HG02884 (cell line): Measurements from ENCODE around the gene GAS6.

Experiments used
- ATAC-seq: cut with Tn5 transposase; IDR thresholded peaks from one replicate; pipeline ENCODE4 v1.9.1; 2021; ENCODE audit warnings: mild to moderate bottlenecking, moderate library complexity; ENCODE audit not compliant: unreplicated experiment

Gene GAS6

DNA sequence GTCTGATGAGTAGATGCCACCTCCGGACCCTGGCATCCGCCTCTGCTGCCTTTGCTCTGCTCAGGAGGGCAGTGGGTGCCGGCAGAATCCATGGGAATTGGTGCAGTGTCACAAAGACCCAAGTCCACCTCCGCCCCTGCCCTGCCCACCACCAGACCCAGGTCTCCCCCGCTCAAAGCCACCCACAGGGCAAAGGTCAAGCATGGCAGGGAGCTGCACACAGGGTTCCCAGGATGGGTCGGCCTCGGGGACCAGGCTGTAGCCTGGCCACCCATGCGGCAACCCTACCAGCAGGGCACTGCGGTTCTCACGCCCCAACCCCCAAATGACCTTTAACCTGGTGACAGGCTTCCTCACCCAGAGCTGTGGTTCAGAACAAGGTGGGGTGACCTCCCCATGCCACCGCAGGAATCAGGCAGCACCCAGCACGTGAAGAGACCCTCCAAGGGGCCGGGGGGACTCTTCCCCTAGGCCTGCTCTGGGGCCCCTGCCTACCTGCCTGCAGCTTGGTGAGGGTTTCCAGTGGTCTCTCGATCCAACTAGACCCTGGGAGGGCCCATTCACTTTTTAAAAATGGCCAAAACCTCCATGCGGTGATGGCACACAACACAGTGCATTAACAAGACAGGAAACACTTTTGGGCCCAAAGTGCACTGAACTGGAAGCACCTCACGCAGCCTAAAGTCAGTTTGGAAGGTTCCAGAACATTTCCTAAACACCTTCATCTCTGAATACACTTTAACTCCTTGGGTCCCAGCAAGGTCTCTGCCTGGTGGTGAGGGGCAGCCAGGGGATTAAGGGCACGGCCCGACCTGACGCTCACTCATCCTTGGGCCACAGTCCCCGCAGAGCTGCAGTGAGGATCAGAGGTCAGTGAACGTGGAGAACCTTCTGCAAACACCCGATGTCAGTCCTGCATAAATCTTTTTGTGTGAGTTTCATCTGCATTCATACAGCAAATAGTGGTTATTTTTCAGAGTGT, 11.0 kb downstream of the GAS6 start:
- ATAC-seq = no peak

DNA sequence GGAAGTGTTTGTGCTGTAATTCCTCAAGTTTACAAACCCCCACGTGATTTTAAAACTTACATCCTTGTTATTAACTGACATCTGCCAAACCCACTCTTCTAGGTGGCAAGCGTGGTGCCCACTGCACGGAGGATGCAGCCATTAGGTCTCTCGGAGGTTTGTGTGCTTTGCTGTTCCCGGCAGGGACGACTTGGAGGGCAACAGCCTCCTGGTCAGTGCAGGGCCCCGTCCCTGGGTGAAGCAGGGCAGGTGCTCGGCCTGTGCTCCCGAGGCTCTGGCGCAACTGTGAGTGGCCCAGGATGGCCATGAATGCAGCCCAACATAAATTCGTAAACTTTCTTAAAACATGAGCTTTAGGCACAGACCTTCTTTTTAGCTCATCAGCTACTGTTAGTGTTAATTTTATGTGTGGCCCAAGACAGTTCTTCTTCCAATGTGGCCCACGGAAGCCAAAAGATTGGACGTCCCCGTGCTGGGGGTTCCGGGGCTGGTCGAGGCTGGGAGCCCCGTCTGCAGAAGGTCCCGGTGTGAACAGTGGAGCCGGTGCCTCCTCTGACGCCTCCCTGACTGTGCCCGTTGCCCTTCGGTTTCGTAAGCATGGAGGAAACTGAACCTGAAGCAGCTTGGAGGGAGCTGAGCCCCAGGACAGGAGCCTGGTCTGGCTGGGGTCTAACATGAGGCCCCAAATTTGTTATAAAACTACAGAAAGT, 11.9 kb downstream of the GAS6 start:
- ATAC-seq = no peak

DNA sequence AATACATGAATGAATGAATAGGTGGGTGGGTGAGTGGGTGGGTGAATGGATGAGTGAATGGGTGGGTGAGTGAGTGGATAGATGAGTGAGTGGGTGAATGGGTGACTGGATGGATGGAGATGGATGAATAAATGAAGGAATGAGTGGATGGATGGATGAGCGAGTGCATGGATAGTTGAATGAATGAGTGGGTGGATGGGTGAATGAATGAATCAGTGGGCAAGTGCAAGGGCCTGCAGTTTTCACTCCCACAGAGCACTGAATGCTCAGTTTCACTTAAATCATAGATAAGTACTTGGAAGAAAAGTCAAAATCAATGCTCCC, 12.4 kb downstream of the GAS6 start:
- no peak for ATAC-seq

DNA sequence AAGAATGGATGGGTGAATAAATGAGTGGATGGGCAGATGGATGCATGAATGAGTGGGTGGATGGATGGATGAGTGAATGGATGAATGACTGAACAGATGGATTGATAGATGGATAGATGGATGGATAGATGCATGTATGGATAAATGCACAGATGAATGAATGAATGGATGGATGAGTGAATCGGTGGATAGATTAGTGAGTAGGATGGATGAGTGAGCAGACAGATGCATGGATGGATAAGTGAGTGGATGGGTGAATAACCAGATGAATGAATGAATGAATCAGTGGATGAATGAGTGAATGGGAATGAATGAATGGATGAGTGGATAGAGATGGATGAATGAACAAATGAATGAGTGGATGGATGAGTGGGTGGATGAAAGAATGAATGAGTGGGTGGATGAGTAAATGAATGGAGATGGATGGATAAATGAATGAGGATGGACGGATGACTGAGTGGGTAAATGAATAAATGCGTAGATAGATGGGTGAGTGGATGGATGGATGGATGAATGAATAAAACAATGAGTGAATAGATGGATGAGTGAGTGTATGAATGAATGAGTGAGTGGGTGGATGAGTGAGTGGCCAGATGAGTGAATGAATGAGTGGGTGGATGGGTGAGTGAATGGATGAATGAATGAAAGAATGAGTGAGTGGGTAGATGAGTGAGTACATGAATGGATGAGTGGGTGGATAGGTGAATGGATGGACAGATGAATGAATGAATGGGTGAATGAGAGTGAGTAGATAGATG, 13.0 kb downstream of the GAS6 start:
- ATAC-seq = no peak

DNA sequence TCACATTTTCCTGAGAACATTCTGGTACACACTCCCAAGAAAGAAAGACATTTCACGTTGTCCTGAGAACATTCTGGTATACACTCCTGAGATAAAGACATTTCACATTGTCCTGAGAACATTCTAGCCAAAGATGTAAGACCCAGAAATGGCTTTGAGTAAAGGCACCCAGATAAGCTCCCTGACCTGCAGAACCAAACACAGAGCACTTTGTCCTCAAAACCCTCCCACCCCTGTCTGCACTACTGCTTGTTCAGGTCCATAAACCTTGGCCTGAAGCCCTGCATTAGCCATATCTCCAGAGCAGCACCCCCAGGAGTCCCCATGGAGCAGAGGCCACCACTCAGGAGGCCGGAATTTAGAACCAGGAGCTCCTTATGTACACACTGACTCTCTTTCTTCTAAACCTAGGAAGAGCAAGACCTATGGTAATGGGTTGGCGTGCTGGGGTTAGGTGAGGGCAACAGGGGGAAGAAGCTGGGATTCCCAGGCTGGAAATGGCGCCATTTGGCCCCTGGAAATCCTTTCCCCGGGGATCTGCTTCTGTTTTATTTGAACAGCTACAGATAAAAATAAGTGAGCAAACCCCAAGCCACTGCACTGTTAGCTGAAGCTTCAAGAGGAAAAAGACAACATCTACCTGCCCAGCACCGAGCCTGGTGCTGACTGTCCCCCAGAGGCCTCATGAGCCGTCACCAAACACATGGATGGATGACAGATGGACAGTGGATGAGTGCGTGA, 13.7 kb downstream of the GAS6 start:
- ATAC-seq = no peak

DNA sequence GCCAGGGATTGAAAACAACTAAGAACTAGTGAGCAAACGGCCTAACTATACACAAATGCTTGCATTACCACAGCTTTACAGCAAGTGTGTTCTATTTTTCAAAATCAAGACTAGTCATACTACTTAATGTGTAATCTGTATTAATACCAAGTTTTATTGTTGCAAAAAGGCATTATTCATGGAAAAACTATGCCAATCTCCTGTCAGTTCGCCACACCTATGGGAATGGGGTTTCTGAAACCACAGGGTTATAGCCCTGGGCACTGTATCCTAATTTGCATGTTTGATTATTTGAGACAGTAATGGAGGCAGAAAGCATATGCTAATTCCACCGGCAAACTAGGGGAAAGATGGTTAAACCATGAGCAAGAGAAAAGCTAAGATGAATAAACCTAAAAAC, 14.3 kb downstream of the GAS6 start:
- no peak for ATAC-seq

DNA sequence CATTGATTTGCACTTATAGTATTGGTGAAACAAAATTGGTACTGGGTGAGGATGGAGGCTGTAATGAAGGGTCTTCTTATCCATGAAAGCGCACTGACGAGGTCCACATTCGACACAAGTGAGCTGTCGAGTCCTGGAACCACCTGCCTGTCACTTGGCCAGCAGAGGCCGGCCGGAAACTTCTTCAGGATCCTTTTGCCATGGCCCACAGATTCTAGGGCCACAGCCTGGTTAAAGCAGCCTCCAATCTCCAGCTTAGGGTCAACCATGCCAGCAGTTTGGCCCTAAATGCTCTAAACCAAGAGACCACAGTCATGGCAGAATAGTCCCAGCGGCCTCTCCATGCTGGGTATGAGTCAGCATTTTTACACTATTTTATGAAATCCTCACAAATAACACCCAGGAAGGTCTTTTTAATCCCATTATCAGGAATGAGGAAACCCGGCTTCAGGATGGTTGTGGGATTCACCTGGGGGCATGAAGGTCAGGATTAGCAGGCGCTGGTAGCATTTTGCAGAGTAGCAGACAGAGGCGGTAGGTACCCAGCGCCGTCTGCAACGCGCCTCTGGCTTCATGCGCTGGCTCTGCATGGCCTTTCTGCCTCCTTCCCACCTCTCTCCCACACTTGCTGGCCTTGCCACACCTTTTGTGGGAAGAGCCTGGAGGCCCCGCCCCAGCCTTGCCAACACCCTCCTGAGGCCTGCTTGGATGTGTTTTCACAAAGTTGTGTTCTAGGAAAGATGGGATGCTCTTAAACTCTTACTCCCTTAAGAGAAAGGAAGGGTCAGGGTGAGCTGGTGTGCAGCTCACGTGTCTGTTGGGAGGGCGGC, 15.2 kb downstream of the GAS6 start:
- no peak for ATAC-seq

DNA sequence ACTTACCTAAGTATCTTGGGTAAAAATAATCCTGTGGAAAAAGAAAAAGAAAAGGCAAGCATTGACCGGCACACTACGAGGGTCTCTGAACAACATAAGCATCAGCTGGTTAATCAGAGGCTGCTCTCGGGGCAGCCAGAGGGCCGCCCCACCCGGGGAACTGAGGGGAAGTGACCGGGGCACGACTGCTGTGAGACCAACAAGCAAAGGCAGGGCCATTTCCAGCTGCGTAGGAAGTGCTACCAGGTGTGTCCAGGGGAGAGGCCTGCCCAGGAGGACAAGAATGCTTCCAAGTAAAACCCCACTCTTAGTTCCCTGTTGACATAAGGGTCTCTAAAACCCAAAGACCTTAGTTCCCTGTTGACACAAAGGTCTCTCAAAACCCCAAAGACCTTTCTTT, 15.9 kb downstream of the GAS6 start:
- ATAC-seq = no peak

DNA sequence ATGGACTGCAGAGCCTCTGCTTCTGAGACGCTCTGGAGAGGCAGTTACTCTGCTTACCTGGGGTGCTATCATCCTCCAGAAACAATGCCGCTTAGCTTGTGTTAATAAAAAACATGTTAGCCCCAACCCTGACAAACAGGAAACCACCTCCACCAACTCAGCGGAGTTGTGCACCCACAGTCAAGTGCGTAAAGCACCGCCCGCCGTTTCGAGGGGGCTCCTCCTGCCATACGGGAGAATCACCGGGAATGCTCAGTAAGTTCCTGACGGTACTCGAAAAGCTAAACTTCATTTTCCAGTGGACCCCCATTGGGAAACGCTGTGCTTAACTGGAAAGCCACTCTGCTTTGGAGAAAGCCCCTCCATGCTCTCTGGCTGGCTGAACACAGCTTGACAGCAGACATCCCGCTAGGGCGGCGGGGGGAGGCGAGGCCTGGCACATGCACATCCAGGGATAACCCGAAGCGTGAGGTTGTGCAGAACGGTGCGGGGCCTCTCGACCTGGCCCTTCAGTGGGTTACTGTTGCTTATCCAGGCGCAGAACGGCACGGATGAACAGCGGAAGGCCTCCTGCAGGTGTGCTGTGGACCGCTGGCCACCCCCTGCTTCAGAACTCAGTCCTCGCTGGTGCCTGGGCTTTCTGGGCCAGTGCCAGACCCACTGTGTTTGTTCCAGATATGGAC, 17.1 kb downstream of the GAS6 start:
- no peak for ATAC-seq

DNA sequence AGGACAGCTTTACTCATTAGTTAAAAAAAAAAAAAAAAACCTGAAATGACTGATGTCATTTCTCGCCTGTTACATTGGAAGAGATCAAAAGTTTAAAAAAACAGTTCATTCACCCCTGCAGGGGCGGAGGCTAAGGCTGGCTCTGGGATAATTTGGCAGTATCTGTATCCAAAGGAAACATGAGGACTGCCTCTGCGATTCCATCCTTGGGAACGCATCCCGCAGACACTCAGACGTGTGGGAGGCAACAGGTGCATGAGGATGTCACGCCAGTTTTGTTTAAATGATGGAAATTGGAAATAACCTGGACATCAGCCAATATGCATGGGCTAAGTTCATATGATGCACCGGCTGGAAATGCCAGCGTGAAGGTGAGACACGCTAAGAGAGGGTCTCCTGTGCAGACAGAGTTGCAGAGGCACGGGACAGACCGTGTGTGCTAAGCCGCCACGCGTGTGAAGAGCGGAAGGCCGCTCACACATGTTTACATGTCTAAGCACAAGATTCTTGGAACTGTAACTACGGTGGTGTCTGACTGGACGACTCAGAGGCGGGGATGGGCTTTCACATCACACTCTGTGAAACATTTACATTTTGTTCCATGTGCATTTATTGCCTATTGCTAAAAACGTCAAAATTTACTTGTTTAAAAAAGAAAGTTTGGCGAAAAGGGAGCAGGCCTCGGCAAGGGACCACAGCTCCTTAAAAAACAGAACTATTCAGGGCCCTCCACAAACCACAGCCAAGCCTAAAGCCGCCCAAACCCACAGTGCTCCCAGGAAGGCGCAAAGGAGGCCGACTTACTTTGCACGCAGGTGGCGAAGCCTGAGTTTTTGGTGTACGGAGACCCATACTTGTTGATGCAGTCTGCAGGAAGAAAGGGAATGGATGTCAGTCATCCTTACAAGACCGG, 17.9 kb downstream of the GAS6 start:
- no peak for ATAC-seq

DNA sequence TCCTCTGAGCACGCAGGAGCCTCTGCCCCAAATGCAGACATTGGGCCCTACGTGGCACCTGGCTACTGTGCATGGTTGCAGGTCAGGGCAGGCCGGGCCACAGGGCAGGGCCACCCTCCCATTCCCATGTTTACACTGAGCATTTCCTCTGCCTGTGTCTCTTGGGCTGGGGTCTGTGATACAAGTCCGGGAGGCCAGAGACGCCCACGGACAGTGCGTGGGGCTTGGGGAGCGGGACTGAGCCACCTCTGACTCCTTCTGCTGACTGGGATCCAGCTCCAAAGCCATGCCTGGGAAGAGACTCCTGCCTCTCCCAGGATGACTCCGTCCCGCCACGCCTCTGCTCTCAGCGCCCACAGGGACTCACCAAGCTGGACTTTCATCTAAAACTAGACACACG, 18.8 kb downstream of the GAS6 start:
- ATAC-seq = no peak

DNA sequence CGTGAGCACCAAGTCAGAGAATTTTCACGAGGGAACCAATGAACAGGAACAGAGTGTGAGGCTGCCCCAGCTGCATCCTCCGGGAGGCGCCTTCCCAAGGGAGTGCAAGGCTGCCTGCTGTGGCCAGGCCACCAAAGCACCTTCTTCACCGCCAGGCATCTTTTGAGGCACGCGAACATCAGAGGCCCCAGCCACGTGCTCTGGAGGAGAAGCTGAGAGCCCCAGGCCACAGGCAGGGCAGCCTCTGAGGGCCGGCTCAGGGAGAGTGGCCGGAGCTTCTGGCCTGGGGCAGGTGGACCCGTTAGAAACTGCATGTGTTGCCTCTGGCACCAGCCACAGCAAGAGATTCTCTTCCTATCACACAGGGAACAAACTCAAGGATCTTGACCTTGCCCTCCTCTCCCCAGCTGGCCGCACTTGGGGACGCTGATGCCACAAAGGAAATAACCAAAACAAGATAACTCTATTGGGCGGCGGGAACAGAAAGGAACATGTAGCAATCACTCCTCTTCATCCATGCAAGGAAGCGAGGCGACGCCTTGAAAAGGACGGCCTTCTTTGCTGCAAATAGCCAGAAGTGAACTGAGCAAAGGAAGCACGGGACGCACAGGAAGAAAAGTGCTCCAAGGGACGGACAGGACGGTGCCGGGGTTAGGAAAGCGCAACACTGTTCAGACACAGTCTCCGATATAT, 19.9 kb downstream of the GAS6 start:
- ATAC-seq = no peak

DNA sequence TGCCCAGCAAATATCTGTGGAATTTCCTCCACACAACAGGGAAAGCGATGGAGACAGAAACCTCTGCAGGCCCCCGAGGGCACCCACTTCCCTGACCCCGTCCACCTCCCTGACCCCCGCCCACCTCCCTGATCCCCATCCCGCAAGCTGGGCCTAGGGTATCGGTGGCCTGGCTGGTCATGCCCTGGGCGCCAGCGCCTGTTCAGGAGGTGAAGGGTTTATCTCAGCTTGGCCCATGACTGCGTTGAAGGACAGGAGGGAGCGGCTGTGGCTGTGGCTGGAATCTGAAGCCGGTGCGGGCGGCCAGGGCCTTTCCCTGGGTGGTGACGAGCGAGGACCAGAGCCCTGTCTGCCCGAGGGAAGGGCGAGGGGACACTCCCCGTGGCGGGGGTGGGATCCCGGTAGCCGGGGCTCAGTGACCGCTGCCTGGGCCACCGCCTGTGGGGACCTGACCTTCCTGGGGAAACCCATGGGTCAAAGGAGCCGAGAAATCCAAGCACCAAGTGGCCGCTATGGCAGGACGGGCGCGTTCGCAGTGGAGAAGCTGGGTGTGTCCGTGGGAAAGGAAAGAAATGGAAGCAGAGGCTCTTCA, 20.7 kb downstream of the GAS6 start:
- no peak for ATAC-seq

DNA sequence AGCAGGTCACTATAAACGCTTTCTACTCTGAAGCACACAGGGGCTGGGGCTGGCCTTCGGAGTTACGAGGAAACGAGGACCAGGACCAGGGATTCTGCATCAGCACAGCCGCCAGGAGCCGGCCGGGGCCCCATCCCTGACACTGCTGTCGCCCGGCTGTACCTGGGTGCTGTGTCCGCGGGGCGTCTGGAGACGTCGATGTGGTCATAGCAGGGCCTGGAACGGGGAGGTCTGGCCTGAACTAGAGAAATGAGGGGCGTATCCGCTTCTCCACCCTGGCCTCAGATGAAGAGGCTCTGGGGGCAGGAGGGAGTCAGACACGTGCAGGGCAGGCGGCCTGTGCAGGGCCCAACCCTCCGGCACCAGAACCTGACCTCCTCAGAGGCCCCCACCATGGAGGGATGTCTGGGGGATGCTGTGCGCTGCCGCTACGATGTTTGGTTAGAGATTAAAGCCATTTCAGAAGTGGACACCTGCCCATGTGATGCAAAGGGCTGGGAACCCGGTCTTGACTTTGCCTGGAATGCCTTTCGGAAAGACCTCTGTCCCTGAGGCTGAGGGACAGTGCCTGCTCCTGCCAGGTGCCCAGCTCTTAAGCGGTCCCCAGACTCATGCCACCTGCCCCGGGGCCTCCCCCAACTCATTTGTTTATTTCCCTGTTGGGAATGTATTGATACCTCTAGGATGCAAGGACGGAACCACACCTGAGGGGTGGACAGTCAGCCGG, 21.4 kb downstream of the GAS6 start:
- ATAC-seq = no peak

DNA sequence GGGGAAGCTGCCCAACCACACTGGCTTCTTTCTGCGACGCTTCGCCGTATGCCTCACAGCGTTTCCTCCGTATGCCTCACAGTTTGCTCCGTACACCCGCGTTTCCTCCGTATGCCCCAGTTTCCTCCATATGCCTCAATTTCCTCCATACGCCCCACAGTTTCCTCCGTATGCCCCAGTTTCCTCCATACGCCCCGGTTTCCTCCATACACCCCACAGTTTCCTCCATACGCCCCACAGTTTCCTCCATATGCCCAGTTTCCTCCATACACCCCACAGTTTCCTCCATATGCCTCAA, 22.6 kb downstream of the GAS6 start:
- no peak for ATAC-seq

DNA sequence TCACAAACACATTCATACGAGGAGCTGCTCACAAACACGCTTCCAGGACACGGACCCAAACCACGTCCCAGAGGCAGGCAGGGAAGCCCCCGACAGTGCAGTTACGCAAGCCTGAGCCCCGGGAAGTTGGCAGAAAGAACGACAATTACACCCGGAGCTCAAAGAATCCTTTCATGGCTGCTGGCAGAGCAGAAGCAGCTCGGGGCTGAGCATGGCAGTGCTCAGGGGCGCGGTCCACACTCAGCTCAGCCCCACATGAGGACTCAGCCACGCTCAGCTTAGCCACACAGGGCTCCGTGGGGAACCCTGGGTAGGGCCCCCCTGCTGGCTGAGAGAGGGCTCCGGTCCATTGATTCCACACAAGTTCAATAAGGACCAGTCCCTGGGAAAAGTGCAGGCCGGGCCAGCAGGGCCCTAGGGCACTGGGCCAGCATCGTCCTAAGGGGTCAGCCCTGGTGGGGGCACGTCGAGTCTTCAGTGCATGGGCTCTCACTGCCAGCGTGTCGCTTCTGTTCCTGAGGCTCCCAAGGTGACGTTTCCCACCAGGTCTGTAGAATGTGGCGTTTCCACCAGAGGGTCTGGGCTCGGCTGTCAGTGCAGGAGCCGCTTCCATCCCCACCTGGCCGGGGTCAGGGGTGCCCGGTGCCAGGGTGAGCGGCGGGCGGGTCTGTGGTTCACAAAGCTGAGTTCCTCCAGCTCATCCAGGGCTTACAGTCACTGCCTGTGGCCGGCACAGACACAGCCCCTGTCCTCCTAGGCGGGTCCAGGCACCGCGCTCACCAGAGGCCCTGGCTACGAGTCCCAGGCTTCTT, 23.1 kb downstream of the GAS6 start:
- no peak for ATAC-seq
